NCI-H460 (cell line): Measurements from ENCODE around the gene ANKRD29. TPM values are rescaled to one million over a fixed set of nuclear protein-coding genes. Genes with fewer than 3 reads are reported as not detected.
"Not testable (repeated sequence)": the region's sequence is repeated elsewhere in the genome, so short reads cannot be mapped to it uniquely, and the experiment has no call there.

Source experiments
- DNase-seq: peaks from one replicate; pipeline ENCODE4 v3.0.0-alpha.2; 2016; ENCODE audit warnings: low read depth; ENCODE audit errors: extremely low read depth
- total RNA-seq: library from RNA; depleted of rRNA; stranded (reverse); fragments of >200 nt; shearing (Covaris generic); gene quantifications from 2 replicates; pipeline ENCODE4 v1.2.3, GENCODE V29; 2014

Gene ANKRD29
- total RNA-seq, 1 experiment from 2014 or later: 7.4 TPM

DNA sequence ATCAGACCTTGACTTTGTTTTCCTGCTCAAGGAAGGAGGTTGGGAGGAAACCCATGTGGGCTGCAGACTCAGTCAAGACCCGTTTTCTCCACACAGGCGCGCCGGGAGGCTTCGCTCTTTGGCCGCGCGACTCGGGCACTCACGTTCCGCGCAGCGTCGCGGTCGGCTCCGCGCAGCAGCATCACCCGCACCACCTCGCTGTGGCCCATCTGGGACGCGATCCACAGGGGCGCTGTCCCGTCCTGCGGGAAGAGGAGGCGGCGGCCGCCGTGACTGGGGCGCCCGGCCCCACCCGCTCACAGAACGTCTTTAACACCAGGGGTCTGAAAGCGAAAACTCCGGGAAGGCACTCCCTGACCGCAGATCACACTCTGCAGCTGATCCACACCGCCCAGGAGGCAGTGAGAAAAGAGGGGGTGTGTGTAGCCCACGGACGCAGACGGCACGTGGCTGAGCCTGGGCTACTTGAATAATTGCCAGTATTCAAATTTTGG, 43.3 kb downstream of the ANKRD29 start:
- no peak for DNase-seq

- DNase-seq: no peak
These were observed 43.8 kb downstream of the ANKRD29 start for GRCh38 chr18:23618862-23619387.

- DNase-seq: no peak
These were observed 45.2 kb downstream of the ANKRD29 start for GRCh38 chr18:23617412-23618014.

DNA sequence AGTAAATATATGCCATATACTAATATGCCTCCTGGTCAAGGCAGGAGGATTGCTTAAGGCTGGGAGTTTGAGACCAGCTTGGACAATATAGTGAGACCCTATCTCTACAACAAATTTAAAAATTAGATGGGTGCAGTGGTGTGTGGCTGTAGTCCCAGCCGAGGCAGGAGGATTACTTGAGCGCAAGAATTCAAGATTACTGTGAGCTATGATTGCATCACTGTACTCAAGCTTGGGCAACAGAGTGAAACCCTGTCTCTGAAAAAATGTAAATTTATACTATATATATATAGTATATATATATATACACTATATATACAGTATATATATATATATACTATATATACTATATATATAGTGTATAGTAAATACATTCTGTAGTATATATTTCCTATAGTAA, 46.5 kb downstream of the ANKRD29 start:
- no peak for DNase-seq

- no peak for DNase-seq
These were observed 47.8 kb downstream of the ANKRD29 start for GRCh38 chr18:23614891-23615290.

GRCh38 chr18:23614413-23614812, 48.3 kb downstream of the ANKRD29 start:
- DNase-seq: no peak

DNA sequence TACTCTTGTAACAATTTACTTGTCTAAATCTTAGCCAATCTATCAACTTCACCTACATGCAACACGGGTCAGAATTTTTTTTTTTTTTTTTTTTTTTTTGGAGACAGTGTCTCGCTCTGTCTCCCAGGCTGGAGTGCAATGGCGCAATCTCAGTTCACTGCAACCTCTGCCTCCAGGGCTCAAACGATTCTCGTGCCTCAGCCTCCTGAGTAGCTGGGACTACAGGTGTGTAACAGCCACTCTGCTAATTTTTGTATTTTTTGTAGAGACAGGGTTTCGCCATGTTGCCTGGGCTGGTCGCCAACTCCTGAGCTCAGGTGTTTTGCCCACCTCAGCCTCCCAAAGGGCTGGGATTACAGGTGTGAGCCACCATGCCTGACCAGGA, 49.6 kb downstream of the ANKRD29 start:
- not testable (repeated sequence) for DNase-seq

DNA sequence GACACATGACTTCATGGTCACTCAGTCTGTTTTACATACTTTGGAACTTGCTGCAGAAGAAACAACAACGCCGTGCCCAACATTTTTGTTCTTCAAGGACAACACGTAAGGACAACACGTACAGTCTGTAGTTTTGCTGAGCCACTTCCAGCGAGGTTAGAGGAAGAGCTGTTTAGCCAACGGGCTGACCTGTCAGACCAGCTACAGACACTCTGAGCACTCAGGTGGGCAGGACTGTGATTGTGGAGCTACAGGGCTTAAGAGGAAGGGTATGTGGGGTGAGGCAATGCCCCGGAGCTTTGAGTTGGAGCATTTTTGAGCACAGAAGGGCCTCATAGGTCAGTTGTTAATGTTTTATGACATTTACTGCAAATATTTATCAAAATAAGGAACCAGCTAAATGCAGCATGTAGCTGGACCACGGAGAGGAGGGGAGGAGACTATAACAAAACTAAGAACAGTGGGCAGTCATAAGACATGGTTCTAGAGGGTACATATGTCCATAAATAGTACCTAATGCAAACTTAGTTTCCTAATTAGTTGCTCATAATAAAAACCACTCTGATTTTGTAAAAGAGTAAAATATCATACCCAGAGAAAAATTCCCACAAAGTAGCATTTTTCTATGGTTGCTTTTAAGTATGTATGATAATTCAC, 50.1 kb downstream of the ANKRD29 start:
- no peak for DNase-seq

GRCh38 chr18:23609390-23610023, 53.2 kb downstream of the ANKRD29 start:
- no peak for DNase-seq

- DNase-seq: no peak
These were observed 54.5 kb downstream of the ANKRD29 start for GRCh38 chr18:23608211-23608610.

DNA sequence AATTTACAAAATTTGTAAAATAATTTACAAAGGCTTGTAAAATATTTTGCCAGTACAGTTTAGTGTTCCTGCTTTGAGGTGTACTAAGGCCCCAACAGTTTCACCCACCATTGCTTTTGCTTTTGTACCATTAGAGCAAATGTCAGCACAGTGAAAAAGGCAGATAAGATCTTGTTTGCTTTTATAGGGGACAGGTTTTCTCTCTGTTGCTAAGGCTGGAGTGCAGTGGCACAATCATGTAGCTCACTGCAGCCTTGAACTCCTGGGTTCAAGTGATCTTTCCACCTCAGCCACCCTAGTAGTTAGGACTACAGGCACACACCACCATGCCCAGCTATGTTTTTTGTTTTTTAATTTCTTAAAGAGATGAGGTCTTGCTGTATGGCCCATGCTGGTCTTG, 56.8 kb downstream of the ANKRD29 start:
- no peak for DNase-seq

DNA sequence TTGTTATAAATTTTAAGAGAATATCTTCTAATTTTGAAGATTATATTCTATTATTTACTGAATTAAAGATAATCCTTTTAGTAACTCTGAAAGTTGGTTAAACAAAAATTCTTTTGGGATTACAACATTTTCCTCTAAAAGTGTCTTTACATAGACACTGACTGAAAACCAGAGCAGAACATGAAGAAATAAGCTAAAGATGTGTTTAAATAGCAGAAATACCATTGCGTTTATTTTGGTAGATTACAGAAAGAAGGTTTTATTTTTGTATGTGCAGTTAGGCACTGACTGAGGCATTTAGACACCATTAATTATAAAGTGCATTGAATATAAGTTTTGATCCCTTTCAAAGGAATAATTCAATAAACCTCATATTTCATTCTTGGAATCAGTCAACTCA, 62.9 kb downstream of the ANKRD29 start:
- DNase-seq: no peak

GRCh38 chr18:23596183-23596582, 66.5 kb downstream of the ANKRD29 start:
- DNase-seq: no peak

DNA sequence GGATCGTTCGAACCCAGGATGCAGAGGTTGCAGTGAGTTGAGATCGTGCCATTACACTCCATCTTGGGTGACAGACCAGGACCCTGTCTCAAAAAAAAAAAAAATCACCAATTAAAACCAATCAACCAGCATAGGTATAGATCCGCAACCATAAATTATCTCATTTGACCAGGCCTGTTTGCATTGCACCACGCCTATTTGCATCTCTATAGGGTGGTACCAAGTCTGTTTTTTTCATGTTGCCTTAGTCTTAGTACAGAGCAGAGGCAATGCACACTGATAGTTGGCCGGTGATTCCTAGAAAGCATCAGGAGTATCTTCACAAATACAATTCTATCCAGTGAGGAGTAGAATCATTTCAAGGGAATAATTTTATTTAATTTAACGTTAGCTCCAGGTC, 67.1 kb downstream of the ANKRD29 start:
- DNase-seq: no peak

- no peak for DNase-seq
These were observed 69.0 kb downstream of the ANKRD29 start for GRCh38 chr18:23593720-23594119.

GRCh38 chr18:23592911-23593310, 69.8 kb downstream of the ANKRD29 start:
- no peak for DNase-seq

DNA sequence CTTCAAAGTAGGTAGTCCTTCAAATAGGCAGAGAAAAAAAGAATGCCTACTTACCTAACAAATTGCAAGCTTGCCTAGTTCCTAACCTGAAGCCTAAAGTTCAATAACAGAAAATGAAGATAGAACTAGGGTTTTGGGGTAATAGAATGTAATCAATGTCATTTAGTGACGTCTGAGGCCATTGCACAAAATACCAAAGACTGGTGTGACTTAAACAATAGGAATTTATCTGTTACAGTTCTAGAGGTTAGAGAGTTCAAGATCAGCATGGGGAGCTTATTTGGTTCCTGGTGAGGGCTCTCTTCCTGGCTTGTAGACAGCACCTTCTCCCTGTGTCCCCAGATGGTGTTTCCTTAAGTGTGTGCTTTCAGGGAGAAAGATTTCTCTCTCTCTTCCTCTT, 71.7 kb downstream of the ANKRD29 start:
- DNase-seq: no peak

- DNase-seq: no peak
These were observed 73.7 kb downstream of the ANKRD29 start for GRCh38 chr18:23588836-23589560.

DNA sequence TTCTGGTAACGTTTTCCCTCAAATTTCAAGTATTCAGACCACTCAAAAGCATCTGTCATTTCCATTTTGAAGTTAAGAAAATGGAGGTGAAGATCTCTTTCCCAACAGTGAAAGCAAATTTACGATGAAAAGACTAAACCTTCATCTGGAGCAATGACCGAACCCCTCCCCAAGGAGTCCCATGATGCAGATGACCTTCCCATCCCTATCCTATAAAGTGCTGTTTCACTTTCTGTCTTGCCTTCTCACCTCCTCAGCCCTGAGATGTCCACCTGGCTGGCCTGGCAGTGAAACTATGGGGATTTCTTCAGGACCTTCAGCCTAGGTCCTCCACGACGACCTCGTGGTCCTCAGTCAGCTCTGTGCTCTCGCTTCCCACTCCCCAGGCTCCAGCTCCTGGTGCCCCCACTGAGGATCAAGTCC, 75.5 kb downstream of the ANKRD29 start:
- no peak for DNase-seq

DNA sequence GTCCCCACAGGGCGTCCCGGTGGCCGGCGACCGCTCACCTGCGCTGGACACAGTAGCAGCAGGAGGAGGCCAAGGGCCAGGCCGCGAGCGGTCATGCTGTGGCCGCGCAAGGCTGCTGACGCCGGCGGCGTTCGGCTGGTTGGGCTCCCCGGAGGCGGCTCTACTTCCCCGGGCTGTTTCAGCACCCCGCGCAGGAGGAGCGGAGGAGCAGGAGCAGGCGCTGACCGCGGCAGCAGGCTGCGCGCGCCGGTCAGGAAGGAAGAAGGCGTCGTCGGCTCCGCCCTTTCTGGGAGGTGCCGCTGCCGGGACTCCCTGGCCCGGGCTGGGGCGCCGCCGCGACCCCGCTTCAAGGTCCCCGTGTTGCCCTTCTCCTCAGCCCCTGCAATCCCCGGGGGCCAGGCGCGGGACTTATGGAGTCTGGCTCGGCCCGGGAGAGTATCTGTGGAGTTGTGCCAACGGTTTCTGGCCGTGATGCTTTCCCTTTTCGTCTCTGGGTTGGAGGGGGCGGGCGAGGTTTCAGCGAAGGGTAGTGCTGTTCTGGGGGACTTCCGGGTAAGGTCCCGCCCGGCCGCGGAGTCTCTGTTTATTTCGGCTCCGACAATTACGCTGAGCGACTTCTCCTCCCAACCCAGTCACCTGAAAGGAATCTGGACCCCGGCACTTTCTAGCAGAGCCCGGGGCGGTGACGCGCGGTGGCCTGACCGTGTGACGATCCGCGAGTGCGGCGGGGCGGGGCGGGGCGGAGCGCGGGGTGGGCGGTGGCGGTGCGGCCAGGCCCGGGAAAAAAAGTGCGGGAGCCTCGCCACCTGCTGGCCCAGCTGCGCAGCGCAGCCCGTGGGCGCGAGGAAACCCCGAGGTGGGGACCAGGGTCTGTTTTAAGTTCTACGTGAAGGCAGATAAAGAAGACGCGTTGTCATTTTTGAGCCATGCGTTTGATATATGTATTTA, 76.2 kb downstream of the ANKRD29 start, which contains the start of gene NPC1:
Gene NPC1 (minus strand): TSS at position 258 of the 948 bp plus-strand sequence. CDS start 163 bp downstream, at position 95.
- DNase-seq: peak; percentile 84
